AML-193 (cell line): Measurements from ENCODE around the gene LGALS3BP.

Source experiments
- DNase-seq, 2 experiments: peaks; one replicate each; lab custom pipeline; 2025; lab: John Stamatoyannopoulos, UW

The LGALS3BP gene

DNA sequence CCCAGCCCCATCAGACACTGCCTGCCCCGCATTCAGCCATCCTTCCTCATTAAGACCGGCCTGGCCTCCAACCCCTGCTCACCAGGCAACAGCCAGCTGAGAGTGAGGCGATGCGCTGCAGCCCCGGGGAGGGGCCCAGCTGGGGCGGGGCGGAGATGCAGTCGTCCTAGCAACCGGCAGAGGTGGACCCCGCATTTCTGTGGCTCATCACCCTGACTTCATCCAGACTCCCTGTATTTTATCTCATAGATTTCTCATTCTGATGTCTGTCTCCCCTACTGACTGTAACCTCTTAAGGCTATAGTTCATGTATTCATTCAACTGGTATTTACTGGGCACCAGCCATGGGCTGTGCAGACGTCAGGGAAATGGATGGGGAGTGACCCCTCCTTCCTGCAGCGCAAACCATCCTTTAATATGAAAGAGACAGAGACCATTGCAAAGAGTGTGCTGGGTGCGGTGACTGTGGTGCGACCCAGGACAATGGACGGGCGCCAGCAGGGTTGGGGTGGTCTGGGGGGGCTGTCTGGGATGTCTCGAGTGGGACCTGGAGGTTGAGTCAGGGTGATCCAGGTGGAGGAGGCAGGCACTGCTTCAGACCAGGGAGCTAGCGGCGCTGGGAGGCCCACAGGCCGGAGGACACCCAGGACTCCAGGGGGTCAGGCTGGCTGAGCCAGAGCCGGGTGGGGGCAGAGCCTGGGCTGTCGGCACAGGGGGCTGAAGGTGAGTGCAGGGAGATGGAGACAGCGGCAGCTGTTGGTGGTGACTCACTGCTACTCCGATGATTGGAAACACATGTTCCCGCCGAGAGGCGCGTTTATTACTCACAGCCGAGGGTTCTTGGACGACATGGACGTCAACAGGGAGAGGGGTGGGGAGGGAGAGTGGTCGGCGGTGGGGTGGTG, 44.1 kb downstream of the LGALS3BP start:
- no peak for DNase-seq

- DNase-seq: no peak
Measured at GRCh38 chr17:78934681-78935418, 44.9 kb downstream of the LGALS3BP start.

GRCh38 chr17:78933959-78934568, 45.7 kb downstream of the LGALS3BP start:
- no peak for DNase-seq

DNA sequence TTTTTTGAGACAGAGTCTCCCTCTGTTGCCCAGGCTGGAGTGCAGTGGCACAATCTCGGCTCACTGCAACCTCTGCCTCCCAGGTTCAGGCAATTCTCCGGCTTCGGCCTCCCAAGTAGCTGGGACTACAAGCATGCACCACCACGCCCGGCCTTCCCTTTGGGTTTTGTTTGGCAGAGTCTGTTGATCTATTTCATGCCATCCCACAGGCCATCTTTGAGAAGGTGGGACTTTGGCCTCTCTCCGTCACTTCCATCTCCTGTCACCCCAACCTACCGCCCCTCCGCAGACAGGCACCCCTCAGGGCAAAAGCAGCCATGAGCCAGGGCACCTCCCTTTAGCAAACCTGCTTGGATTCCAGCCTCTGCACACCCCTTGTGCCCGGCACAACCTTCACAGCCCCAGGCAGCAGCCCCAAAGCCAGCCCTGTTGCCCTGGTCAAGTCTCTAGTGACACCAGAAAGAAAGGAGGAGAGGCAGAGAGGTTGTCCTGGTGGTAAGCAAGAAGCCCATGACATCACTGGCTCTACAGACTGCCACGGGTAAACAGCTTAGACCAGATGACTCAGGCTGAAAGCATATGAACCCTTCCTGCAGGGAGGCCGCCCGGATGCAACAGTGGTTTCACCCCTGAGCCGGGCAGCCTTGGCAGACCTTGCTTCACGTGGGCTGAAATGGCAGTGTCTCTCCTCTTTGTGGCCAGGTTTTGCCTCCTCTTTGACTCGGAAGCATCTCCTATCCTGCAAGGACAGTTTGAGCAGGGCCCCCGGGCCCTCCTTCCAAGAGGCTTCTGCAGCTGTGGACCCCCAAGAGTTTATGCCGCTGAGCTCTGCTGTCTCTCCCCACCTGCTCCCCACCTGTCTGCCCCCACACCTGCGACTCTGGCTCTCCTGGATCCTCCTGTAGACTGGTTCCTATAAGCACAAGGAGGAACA, 46.4 kb downstream of the LGALS3BP start:
- DNase-seq: peak; percentile 61 to 77

- no peak for DNase-seq
Measured at GRCh38 chr17:78929908-78930775, 49.6 kb downstream of the LGALS3BP start.

- peak; percentile 60 to 73 for DNase-seq
Measured at GRCh38 chr17:78925662-78926555, 53.8 kb downstream of the LGALS3BP start.

- DNase-seq: peak; percentile 81 to 83
Measured at GRCh38 chr17:78925234-78925633, 54.5 kb downstream of the LGALS3BP start, which contains the start of gene TIMP2. Gene TIMP2, minus strand, starts transcription at chr17:78925387. Its CDS starts 299 bp downstream, at chr17:78925088.

- DNase-seq: no peak
Measured at GRCh38 chr17:78924481-78925151, 55.1 kb downstream of the LGALS3BP start.

DNA sequence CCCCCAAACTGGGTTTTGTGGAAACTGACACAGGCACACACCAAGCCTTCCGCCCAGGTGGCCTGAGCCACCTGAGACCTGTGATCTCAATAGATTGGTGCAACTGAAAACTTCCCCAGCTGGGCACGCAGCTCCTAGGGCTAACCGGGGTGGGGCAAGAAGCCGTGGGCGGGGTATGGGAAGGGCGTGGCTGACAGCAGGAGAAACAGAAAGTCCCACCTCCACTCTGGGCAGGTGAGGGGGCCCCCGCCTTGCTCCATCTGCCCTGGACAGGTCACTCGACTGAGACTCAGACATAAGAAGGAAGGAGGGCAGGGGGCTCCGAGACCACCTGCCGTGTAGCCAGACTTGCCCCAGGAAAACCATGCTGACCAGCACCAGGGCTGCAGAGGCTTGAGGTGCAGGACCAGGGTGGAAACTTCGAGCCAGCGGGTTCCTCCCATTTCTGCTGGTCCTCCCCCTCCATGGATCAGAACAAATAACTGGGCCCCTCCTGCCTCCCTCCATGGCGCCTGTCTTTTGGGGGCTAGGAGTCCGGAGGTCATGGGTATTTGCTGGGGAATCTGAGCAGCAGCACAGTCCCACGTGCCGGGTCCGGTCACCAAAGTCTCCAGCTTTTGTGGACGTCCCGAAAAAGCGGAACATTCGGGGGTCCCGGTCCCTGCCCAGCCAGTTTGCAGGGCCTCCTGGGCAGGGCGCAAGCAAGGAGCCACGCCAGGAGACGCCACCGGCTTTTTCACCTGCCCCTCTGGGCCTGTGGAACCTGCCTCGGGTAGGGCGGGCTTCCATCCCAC, 55.9 kb downstream of the LGALS3BP start:
- peak; percentile 56 to 62 for DNase-seq

- DNase-seq: peak; percentile 59 to 68
Measured at GRCh38 chr17:78922816-78923498, 56.8 kb downstream of the LGALS3BP start.

DNA sequence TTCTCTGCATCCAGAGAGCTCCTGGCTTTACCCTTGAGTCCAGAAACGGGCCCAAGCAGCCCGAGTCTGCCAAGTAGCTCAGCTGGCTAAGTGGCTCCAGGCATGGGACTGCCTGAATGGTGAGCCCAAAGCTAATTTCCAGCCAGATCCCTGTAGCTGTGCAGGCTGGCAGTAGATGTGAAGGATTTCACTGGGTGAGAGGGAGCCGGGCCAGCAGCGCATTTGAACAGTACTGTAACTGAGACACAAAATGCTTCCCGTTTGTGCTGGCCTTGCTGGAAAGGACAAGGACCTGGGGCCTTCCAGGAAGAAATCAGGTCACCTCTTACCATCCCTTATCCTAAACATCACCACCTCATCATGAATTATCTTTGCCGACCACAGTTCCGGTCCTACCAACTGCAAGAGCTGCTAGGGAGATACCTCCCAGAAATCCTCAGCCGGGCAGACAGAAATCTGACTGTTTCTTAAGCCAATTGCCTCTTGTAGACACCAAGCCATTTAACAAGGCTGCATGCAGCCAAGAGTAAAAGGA, 58.2 kb downstream of the LGALS3BP start:
- no peak for DNase-seq
